LNCAP (cell line): ENCODE results near the gene TMEM38A.

Experiments
- TF ChIP-seq, protein P1 (sequence below): fragments of 450-650 bp; IDR thresholded peaks from 2 replicates; pipeline ENCODE4 v1.5.1; 2017; ENCODE audit warnings: mild to moderate bottlenecking

TMEM38A gene

DNA sequence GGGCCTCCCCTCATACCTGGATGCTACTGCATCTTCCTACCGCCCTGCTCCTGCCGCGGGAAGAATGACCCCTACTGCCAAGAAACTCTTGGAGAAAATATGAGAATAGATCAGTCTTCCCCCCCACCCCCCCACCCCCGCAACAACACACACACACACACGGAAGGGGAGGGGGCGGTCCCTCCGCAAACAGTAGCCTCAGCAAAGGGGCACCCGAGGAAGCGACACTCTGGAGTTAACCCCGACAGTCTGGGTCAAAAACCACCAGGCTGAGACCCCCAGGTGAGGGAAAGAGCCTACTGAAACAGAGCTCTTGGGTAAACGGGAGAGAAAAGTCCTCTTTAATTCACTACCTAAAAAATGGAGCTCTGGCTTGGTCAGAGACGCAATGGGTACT is 34.1 kb upstream of the TMEM38A start:
- TF ChIP-seq, protein P1, sequence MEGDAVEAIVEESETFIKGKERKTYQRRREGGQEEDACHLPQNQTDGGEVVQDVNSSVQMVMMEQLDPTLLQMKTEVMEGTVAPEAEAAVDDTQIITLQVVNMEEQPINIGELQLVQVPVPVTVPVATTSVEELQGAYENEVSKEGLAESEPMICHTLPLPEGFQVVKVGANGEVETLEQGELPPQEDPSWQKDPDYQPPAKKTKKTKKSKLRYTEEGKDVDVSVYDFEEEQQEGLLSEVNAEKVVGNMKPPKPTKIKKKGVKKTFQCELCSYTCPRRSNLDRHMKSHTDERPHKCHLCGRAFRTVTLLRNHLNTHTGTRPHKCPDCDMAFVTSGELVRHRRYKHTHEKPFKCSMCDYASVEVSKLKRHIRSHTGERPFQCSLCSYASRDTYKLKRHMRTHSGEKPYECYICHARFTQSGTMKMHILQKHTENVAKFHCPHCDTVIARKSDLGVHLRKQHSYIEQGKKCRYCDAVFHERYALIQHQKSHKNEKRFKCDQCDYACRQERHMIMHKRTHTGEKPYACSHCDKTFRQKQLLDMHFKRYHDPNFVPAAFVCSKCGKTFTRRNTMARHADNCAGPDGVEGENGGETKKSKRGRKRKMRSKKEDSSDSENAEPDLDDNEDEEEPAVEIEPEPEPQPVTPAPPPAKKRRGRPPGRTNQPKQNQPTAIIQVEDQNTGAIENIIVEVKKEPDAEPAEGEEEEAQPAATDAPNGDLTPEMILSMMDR: no peak

- TF ChIP-seq, protein P1: no peak
Observed at GRCh38 chr19:16627193-16627927, 33.6 kb upstream of the TMEM38A start.

DNA sequence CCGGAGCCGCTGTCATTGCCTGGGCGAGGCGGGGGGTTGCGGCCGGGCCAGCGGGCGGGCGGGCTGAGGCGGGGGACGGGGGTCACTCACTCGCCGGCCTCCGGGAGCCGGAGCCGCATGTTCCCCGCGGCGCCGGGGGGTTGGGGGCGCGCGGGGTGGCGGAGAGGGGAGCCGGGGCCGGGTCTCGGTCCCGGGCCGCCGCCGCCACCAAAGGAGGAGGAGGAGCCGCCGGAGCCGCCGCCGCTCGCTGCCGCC is 33.1 kb upstream of the TMEM38A start:
- TF ChIP-seq, protein P1: no peak

GRCh38 chr19:16628183-16628983 is 32.6 kb upstream of the TMEM38A start, which contains the start of gene MED26:
Gene MED26, minus strand, starts transcription at chr19:16628204. Its CDS starts 261 bp downstream, at chr19:16627943.
- TF ChIP-seq, protein P1: no peak

GRCh38 chr19:16628984-16629691 is 31.8 kb upstream of the TMEM38A start:
- TF ChIP-seq, protein P1: no peak

DNA sequence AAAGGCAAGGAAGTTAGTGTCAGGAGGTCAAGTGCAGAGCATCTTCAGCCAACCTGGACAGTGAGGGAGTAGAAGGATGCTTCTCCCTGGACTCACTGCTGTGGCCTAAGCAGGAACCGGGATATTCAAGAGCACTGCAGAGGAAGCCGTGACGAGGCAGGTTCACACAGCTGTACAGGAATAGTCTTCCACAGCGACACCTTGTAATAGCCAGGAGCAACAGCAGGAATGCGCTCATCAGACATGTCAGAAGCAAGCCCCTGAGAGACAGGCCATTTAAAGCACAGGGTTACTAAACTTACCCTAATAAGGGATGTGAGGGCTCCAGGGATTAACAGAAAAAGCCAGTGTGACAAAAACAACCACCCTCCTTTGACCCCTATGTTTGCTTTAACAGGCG is 29.5 kb upstream of the TMEM38A start:
- TF ChIP-seq, protein P1: no peak

DNA sequence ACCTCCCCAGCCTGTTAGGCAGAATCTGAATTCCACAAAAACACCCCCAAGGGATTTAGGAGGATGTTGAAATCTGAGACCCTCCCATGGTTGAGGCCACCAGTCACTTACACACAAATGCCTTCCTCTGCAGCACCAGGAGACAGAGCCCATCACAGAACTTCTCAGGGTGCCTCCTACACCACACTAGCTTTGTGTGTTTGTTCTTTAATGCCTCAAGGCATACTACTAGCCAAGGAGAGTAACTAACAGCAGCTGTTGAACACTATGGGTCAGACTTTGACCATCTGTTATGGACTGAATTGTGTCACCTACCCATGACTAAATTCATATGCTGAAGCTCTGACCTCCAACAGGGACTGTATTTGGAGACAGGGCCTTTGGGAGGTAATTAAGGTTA is 23.4 kb upstream of the TMEM38A start:
- TF ChIP-seq, protein P1: no peak
